IMR-90 (cell line): ENCODE measurements around the gene SAMD8. TPM values are rescaled to one million over a fixed set of nuclear protein-coding genes. Genes with fewer than 3 reads are reported as not detected.
"Not testable (repeated sequence)": the region's sequence is repeated elsewhere in the genome, so short reads cannot be mapped to it uniquely, and the experiment has no call there.

ENCODE experiments used
- ATAC-seq: fragments of 200-7000 bp; cut with Tn5 transposase; 2 replicates; pipeline ENCODE4 v1.9.1; 2020; ENCODE audit warnings: low read depth, mild to moderate bottlenecking, moderate library complexity
- BruUV-seq: library from RNA; stranded (reverse); fragments of 400-500 nt; replicated peaks from 2 replicates; lab custom pipeline; 2021; lab: Mats Ljungman, UMichigan
- CTCF ChIA-PET: fragments of 300-600 bp; formaldehyde crosslinking; extraction: SDS; loops from one replicate; lab custom pipeline; 2021; ENCODE audit warnings: antibody characterized with exemption; lab: Yijun Ruan, JAX
- POLR2A ChIA-PET: fragments of 300-600 bp; sonication (Branson Sonifier 250); formaldehyde crosslinking; loops from one replicate; lab custom pipeline; 2022; ENCODE audit warnings: antibody characterized with exemption; ENCODE audit not compliant: unreplicated experiment; lab: Charles Lee
- DNase-seq: peaks from one replicate; pipeline ENCODE4 v3.0.0; 2013
- H2AFZ ChIP-seq: replicated peaks from 2 replicates; pipeline ENCODE3; 2013; ENCODE audit warnings: low read length, mild to moderate bottlenecking; ENCODE audit not compliant: poor library complexity
- H2AK5ac ChIP-seq: 2 replicates; pipeline ENCODE4 v1.6.1; 2013; ENCODE audit warnings: low read depth, low read length, inconsistent platforms
- H2AK9ac ChIP-seq: replicated peaks from 2 replicates; pipeline ENCODE3; 2013; ENCODE audit warnings: mild to moderate bottlenecking, low read depth, low read length, moderate library complexity; ENCODE audit not compliant: poor library complexity
- H2BK120ac ChIP-seq: 2 replicates; pipeline ENCODE4 v1.6.1; 2013; ENCODE audit warnings: low read depth, low read length, inconsistent platforms
- H2BK15ac ChIP-seq: 3 replicates; pipeline ENCODE4 v1.6.1; 2013; ENCODE audit warnings: low read depth, low read length, inconsistent platforms
- H2BK20ac ChIP-seq: 2 replicates; pipeline ENCODE4 v1.6.1; 2013; ENCODE audit warnings: low read depth, mild to moderate bottlenecking, inconsistent platforms, low read length, moderate library complexity
- H2BK5ac ChIP-seq: 2 replicates; pipeline ENCODE4 v1.6.1; 2013; ENCODE audit warnings: mild to moderate bottlenecking, low read depth, low read length, inconsistent platforms; ENCODE audit not compliant: poor library complexity, severe bottlenecking
- H3K14ac ChIP-seq: replicated peaks from 2 replicates; pipeline ENCODE4 v1.6.1; 2013; ENCODE audit warnings: low read depth, low read length, inconsistent platforms
- H3K18ac ChIP-seq: 2 replicates; pipeline ENCODE4 v1.6.1; 2013; ENCODE audit warnings: low read depth, low read length, control low read depth
- H3K23ac ChIP-seq: 2 replicates; pipeline ENCODE4 v1.6.1; 2013; ENCODE audit warnings: low read depth, low read length, inconsistent platforms
- H3K27ac ChIP-seq: 2 replicates; pipeline ENCODE4 v1.5.1; 2013; ENCODE audit warnings: mild to moderate bottlenecking, control low read depth, low read length; ENCODE audit not compliant: insufficient read depth
- H3K27me3 ChIP-seq: 2 replicates; pipeline ENCODE4 v1.6.1; 2013; ENCODE audit warnings: low read length; ENCODE audit not compliant: control insufficient read depth, insufficient read depth
- H3K36me3 ChIP-seq: 2 replicates; pipeline ENCODE4 v1.6.1; 2013; ENCODE audit warnings: low read length, mixed read lengths; ENCODE audit not compliant: control insufficient read depth, insufficient read depth
- H3K4ac ChIP-seq: 2 replicates; pipeline ENCODE4 v1.6.1; 2013; ENCODE audit warnings: low read depth, low read length, inconsistent platforms
- H3K4me1 ChIP-seq: 2 replicates; pipeline ENCODE4 v1.6.1; 2013; ENCODE audit warnings: low read length, mixed read lengths; ENCODE audit not compliant: control insufficient read depth, insufficient read depth
- H3K4me2 ChIP-seq: 2 replicates; pipeline ENCODE4 v1.6.1; 2013; ENCODE audit warnings: low read depth, mild to moderate bottlenecking, control low read depth, low read length, moderate library complexity
- H3K4me3 ChIP-seq: 2 replicates; pipeline ENCODE4 v1.5.1; 2013; ENCODE audit warnings: low read depth, mild to moderate bottlenecking, control low read depth, low read length, moderate library complexity; ENCODE audit not compliant: insufficient read depth
- H3K56ac ChIP-seq: 2 replicates; pipeline ENCODE4 v1.6.1; 2013; ENCODE audit warnings: low read length, inconsistent platforms; ENCODE audit not compliant: insufficient read depth; ENCODE audit errors: extremely low read depth
- H3K79me1 ChIP-seq, 2 experiments: 2 replicates each; pipeline ENCODE4 v1.6.1; 2013; ENCODE audit warnings: low read length in 2 of 2, inconsistent platforms in 1 of 2, low read depth in 1 of 2
- H3K9ac ChIP-seq: 2 replicates; pipeline ENCODE4 v1.6.1; 2013; ENCODE audit warnings: low read depth, low read length, control low read depth
- H3K9me1 ChIP-seq: 2 replicates; pipeline ENCODE4 v1.6.1; 2013; ENCODE audit warnings: low read length, inconsistent platforms; ENCODE audit not compliant: insufficient read depth
- H3K9me3 ChIP-seq: 2 replicates; pipeline ENCODE4 v1.6.1; 2013; ENCODE audit warnings: low read length; ENCODE audit not compliant: control insufficient read depth, insufficient read depth
- H4K20me1 ChIP-seq: 2 replicates; pipeline ENCODE4 v1.6.1; 2013; ENCODE audit warnings: low read length, inconsistent platforms; ENCODE audit not compliant: insufficient read depth
- H4K5ac ChIP-seq: 2 replicates; pipeline ENCODE4 v1.6.1; 2013; ENCODE audit warnings: mild to moderate bottlenecking, low read depth, low read length, control low read depth
- H4K8ac ChIP-seq, 2 experiments: 2 replicates each; pipeline ENCODE4 v1.6.1; 2013; ENCODE audit warnings: low read depth in 2 of 2, low read length in 2 of 2, control low read depth in 1 of 2, inconsistent platforms in 1 of 2
- H4K91ac ChIP-seq: 2 replicates; pipeline ENCODE4 v1.6.1; 2013; ENCODE audit warnings: low read depth, low read length, inconsistent platforms; ENCODE audit not compliant: insufficient read depth
- WGBS, 2 experiments: methylation state at CpG; one replicate each; pipeline versions ENCODE4 v1.1.5 to v1.1.7; 2013; ENCODE audit warnings: missing lambda C conversion rate in 2 of 2; ENCODE audit not compliant: insufficient read length in 1 of 2; ENCODE audit errors: extremely low coverage in 2 of 2; 5-methylcytosine and 5-hydroxymethylcytosine counted together
- dilution Hi-C: fragments of 300-500 bp; cut with HindIII; formaldehyde crosslinking; loops from one replicate; pipeline ENCODE4 v1.14.3; 2018; ENCODE audit warnings: low sequenced_read_pairs; ENCODE audit not compliant: unreplicated experiment
- in situ Hi-C: fragments of 300-500 bp; cut with MboI; formaldehyde crosslinking; loops from 3 replicates; pipeline ENCODE4 v1.14.3; 2019; ENCODE audit warnings: low sequenced_read_pairs, inconsistent platforms, mixed read lengths
- intact Hi-C: fragments of 100-400 bp; cut with micrococcal nuclease; formaldehyde crosslinking; loops from 2 replicates; pipeline ENCODE4 v1.10.0; 2022
- polyA plus RNA-seq, 3 experiments: library from polyadenylated mRNA; depleted of rRNA; stranded (reverse); fragments of >200 nt; gene quantifications; 2 replicates each; pipeline ENCODE4 v1.2.3, GENCODE V29; 2012; ENCODE audit warnings: low replicate concordance in 1 of 3
- total RNA-seq: library from RNA; depleted of rRNA; stranded (reverse); fragments of >200 nt; gene quantifications from 2 replicates; pipeline ENCODE4 v1.2.3, GENCODE V29; 2012

SAMD8 gene
- total and polyA plus RNA-seq, 2 of the 4 experiments (the other 2 are of a cell fraction): 10.1 to 28.7 TPM

DNA sequence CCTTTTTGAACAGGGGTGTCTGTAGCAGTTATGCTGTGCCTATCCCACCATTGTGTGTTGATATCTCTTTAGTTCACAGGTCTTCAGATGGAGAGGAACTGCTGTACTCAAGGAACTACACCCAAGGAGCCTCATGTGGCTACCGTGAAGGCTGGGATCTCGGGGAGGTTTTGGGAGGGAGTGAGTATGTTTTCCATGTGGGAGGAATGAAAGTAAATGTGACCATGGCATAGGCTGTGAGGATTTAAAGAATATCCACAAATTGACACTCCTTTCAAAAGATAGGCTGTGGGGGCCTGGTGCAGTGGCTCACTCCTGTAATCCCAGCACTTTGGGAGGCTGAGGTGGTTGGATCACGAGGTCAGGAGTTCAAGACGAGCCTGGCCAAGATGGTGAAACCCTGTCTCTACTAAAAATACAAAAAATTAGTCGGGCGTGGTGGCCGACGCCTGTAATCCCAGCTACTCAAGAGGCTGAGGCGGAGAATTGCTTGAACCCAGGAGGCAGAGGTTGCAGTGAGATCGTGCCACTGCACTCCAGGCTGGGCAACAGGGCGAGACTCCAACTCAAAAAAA is 91.7 kb downstream of the SAMD8 start:
- peak overlapping the region; percentile 97 for H3K18ac ChIP-seq
- POLR2A ChIA-PET, H3K36me3 ChIP-seq, H3K27me3 ChIP-seq, H3K4me2 ChIP-seq, H4K20me1 ChIP-seq, H3K9me3 ChIP-seq, dilution Hi-C loops, in situ Hi-C loops, intact Hi-C loops, BruUV-seq, DNase-seq, H3K4me3 ChIP-seq, CTCF ChIA-PET: not testable (repeated sequence)
- H3K4ac ChIP-seq: peak overlapping the region; percentile 99
- no CpG with 5 or more reads among the region's 11 CpGs for WGBS, 2 experiments
- H4K5ac ChIP-seq: peak overlapping the region; percentile 55
- ATAC-seq: peak; percentile 25
- H2AK5ac ChIP-seq: peak overlapping the region; percentile 99
- peaks cover 21% of the 10 kb centered on the region for H3K9me1 ChIP-seq
- peak overlapping the region; percentile 96 for H2AK9ac ChIP-seq
- H2BK5ac ChIP-seq: peak overlapping the region; percentile 87
- peak overlapping the region; percentile 99 for H2BK120ac ChIP-seq
- peak overlapping the region; percentile 98 for H3K14ac ChIP-seq
- peak overlapping the region; percentile 24; the same call in 1 of the 2 replicates for H3K9ac ChIP-seq
- H3K79me1 ChIP-seq: peaks cover 0 to 13% of the 10 kb centered on the region in 2 experiments; a peak in 1 of 4 replicates
- H4K8ac ChIP-seq: peak overlapping the region; percentile 57 to 99
- H3K23ac ChIP-seq: peak overlapping the region; percentile 95
- peak overlapping the region; percentile 99 for H2BK20ac ChIP-seq
- peak overlapping the region; percentile 91 for H4K91ac ChIP-seq
- peak overlapping the region; percentile 38 for H2AFZ ChIP-seq
- peak overlapping the region; percentile 92 for H2BK15ac ChIP-seq
- peaks cover 17% of the 10 kb centered on the region for H3K4me1 ChIP-seq
- peak overlapping the region; percentile 70 for H3K56ac ChIP-seq
- peak overlapping the region; percentile 21; the same call in 1 of the 2 replicates for H3K27ac ChIP-seq
